Dedifferentiated amniotic fluid mesenchymal stem cell (primary cell): ENCODE data around the gene KCNN3.

Source experiments
- DNase-seq: peaks from one replicate; pipeline ENCODE4 v3.0.0-alpha.2; 2016; ENCODE audit errors: extremely low spot score

KCNN3 gene

GRCh38 chr1:154661110-154661509 is 209.0 kb downstream of the KCNN3 start:
- DNase-seq, result no peak

GRCh38 chr1:154659823-154660592 is 210.1 kb downstream of the KCNN3 start:
- no peak for DNase-seq

- no peak for DNase-seq
These were observed 212.5 kb downstream of the KCNN3 start for GRCh38 chr1:154657556-154657955.

GRCh38 chr1:154652893-154653292 is 217.2 kb downstream of the KCNN3 start:
- DNase-seq, result no peak
